Keratinocyte (primary cell): ENCODE measurements around the gene ZNF546. TPM values are rescaled to one million over a fixed set of nuclear protein-coding genes. Genes with fewer than 3 reads are reported as not detected.

ENCODE experiments used
- DNase-seq: peaks from one replicate; pipeline ENCODE4 v3.0.0-alpha.2; 2011; ENCODE audit warnings: low read depth, missing footprints, low spot score
- FAIRE-seq: peaks from 2 replicates; lab custom pipeline; 2011; peaks lifted over from hg19 to GRCh38; lab: Jason Lieb, UNC
- H2AFZ ChIP-seq: 2 replicates; pipeline ENCODE4 v1.6.0; 2012; ENCODE audit warnings: low read length, control low read depth, inconsistent platforms; ENCODE audit not compliant: control insufficient read depth
- H3K27ac ChIP-seq: 2 replicates; pipeline ENCODE4 v1.5.1; 2011; ENCODE audit warnings: low read length; ENCODE audit not compliant: control insufficient read depth, insufficient read depth
- H3K27me3 ChIP-seq: 3 replicates; pipeline ENCODE4 v1.6.0; 2011; ENCODE audit warnings: low read length; ENCODE audit not compliant: control insufficient read depth, insufficient read depth; ENCODE audit errors: extremely low read depth
- H3K36me3 ChIP-seq, 2 experiments: 2 replicates in 1 of 2; 3 replicates in 1 of 2; pipeline ENCODE4 v1.5.1; 2011; ENCODE audit warnings: low read length in 2 of 2, mild to moderate bottlenecking in 1 of 2; ENCODE audit not compliant: control insufficient read depth in 2 of 2, insufficient read depth in 2 of 2; ENCODE audit errors: extremely low read depth in 1 of 2
- H3K4me1 ChIP-seq: 3 replicates; pipeline ENCODE4 v1.5.1; 2011; ENCODE audit warnings: low read length; ENCODE audit not compliant: control insufficient read depth, insufficient read depth; ENCODE audit errors: extremely low read depth
- H3K4me2 ChIP-seq: 3 replicates; pipeline ENCODE4 v1.6.0; 2011; ENCODE audit warnings: low read depth, low read length; ENCODE audit not compliant: control insufficient read depth, insufficient read depth; ENCODE audit errors: extremely low read depth
- H3K4me3 ChIP-seq, 3 experiments: fragments of 200-600 bp in 1 of 3; sonication (generic) in 1 of 3; 2 replicates in 2 of 3; 3 replicates in 1 of 3; pipeline ENCODE4 v1.5.1; 2011 to 2016; ENCODE audit warnings: low read length in 3 of 3, mild to moderate bottlenecking in 3 of 3, control low read depth in 2 of 3, inconsistent platforms in 1 of 3, low read depth in 1 of 3, mixed read lengths in 1 of 3, mixed run types in 1 of 3, moderate library complexity in 1 of 3; ENCODE audit not compliant: control insufficient read depth in 2 of 3, insufficient read depth in 2 of 3; ENCODE audit errors: extremely low read depth in 1 of 3
- H3K79me2 ChIP-seq: 2 replicates; pipeline ENCODE4 v1.6.0; 2012; ENCODE audit warnings: low read length; ENCODE audit not compliant: control insufficient read depth, insufficient read depth
- H3K9ac ChIP-seq: 3 replicates; pipeline ENCODE4 v1.6.0; 2011; ENCODE audit warnings: low read length; ENCODE audit not compliant: control insufficient read depth, insufficient read depth; ENCODE audit errors: extremely low read depth
- H3K9me1 ChIP-seq: 3 replicates; pipeline ENCODE4 v1.6.0; 2011; ENCODE audit warnings: low read length; ENCODE audit not compliant: control insufficient read depth, insufficient read depth; ENCODE audit errors: extremely low read depth
- H3K9me3 ChIP-seq: 2 replicates; pipeline ENCODE4 v1.5.1; 2012; ENCODE audit warnings: low read depth, low read length; ENCODE audit not compliant: control insufficient read depth
- H4K20me1 ChIP-seq: 3 replicates; pipeline ENCODE4 v1.6.0; 2011; ENCODE audit warnings: low read length; ENCODE audit not compliant: control insufficient read depth, insufficient read depth; ENCODE audit errors: extremely low read depth
- EZH2 ChIP-seq: IDR thresholded peaks from one replicate; pipeline ENCODE4 v1.6.1; 2012; ENCODE audit warnings: inconsistent platforms, mild to moderate bottlenecking, low read length, moderate library complexity
- dilution Hi-C: fragments of 300-500 bp; cut with MboI; formaldehyde crosslinking; loops from one replicate; pipeline ENCODE4 v1.7.0; 2020; ENCODE audit warnings: low sequenced_read_pairs; ENCODE audit not compliant: extremely low pct_ligation_motif_present
- polyA plus RNA-seq, 5 experiments: library from polyadenylated mRNA; depleted of rRNA in 3 of 5; stranded (reverse) in 3 of 5; stranded (forward) in 1 of 5; unstranded in 1 of 5; fragments of >200 nt; gene quantifications; 1 replicate in 1 of 5; 2 replicates in 3 of 5; 3 replicates in 1 of 5; pipeline versions ENCODE4 v1.2.1 to v1.2.3, GENCODE V29; 2011 to 2012; ENCODE audit warnings: missing spikeins in 2 of 5, low read depth in 1 of 5, low replicate concordance in 1 of 5
- TF ChIP-seq, protein P1 (sequence below), 3 experiments: IDR thresholded peaks in 1 of 3; conservative IDR thresholded peaks in 1 of 3; optimal IDR thresholded peaks in 1 of 3; 2 replicates in 2 of 3; 3 replicates in 1 of 3; pipeline versions ENCODE3 to v1.5.1; 2011; ENCODE audit warnings: low read length in 3 of 3, mild to moderate bottlenecking in 3 of 3, moderate library complexity in 2 of 3, control low read depth in 1 of 3, inconsistent platforms in 1 of 3; ENCODE audit not compliant: insufficient read depth in 2 of 3; ENCODE audit errors: extremely low read depth in 1 of 3

ZNF546 gene
- polyA plus RNA-seq, 1 donor (not counting 4 experiments of a cell fraction or from before 2014, with no cell fraction given), result 0.52 TPM

DNA sequence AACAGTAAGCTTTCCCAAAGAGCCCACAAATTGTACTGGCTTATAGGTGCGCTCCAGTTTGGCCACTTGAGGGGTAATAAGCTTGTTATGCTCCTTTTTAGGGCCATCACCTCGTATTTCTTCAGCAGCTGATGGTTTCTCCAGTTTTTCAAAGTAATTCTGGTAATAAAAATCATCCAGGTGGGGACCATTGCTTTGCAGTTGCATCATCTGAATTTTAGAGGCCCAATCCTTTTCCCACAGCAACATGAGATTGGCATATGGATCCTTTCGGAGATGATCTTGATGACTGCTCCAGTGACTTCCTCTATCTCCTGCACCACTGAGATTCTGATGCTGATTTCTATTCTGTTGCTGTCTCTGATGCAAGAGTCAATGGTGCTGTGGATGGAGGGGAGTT, 27.1 kb downstream of the ZNF546 start:
- Histone ChIP-seq H3K9ac (no peak overlapping the region), H3K27ac (no peak overlapping the region), H2AFZ (no peak overlapping the region), H3K4me1 (no peaks in the 10 kb centered on the region), H3K4me2 (no peak overlapping the region), H4K20me1 (no peaks in the 10 kb centered on the region), H3K79me2 (no peaks in the 10 kb centered on the region), H3K9me1 (no peaks in the 10 kb centered on the region), H3K27me3 (no peaks in the 10 kb centered on the region), H3K4me3 (no peak overlapping the region), H3K9me3 (peaks cover 6% of the 10 kb centered on the region), H3K36me3 (no peaks in the 10 kb centered on the region)
- dilution Hi-C loops, result no loop called here
- no peak for FAIRE-seq
- TF ChIP-seq, protein P1, sequence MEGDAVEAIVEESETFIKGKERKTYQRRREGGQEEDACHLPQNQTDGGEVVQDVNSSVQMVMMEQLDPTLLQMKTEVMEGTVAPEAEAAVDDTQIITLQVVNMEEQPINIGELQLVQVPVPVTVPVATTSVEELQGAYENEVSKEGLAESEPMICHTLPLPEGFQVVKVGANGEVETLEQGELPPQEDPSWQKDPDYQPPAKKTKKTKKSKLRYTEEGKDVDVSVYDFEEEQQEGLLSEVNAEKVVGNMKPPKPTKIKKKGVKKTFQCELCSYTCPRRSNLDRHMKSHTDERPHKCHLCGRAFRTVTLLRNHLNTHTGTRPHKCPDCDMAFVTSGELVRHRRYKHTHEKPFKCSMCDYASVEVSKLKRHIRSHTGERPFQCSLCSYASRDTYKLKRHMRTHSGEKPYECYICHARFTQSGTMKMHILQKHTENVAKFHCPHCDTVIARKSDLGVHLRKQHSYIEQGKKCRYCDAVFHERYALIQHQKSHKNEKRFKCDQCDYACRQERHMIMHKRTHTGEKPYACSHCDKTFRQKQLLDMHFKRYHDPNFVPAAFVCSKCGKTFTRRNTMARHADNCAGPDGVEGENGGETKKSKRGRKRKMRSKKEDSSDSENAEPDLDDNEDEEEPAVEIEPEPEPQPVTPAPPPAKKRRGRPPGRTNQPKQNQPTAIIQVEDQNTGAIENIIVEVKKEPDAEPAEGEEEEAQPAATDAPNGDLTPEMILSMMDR (optimal IDR thresholded peaks at IDR 0.05 in 1 of 3, IDR thresholded peaks at IDR 0.05 in 1 of 3, conservative IDR thresholded peaks at IDR 0.05 in 1 of 3; ENCODE audit: extremely low read depth in 1 of 3, insufficient read depth in 2 of 3, low read length in 3 of 3), result no peak
- TF ChIP-seq EZH2, result no peak
- DNase-seq, result no peak

DNA sequence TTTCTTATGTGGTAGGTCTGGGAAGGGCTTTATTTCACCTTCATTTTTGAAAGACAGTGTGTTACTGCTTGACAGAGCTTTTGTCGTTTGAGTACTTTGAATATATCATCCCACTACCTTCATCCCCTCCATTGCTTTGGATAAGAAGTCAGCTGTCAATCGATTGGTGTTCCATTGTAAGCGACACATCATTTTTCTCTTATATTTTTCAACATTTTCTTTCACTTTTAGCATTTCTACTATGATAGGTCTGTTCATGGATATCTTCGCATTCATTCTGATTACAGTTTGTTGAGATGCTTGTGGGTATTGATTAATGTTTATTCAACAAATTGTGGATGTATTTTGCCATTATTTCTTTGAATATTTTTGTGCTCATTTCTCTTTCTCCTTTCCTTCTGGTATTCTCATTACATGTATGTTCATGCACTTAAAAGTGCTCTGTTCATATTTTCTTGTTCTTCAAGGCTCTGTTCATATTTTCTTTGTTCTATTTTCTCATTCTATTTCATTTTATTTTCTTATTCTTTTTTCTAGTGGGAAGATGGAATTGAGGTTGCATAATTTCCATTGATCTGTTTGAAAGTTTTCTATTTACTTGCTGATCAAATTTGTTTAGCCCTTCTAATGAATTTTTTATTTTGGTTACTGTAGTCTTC, 29.2 kb downstream of the ZNF546 start:
- H2AFZ ChIP-seq, result no peak overlapping the region
- no peaks in the 10 kb centered on the region for H4K20me1 ChIP-seq
- no peak overlapping the region for H3K4me3 ChIP-seq
- no peaks in the 10 kb centered on the region for H3K9me1 ChIP-seq
- no peak overlapping the region for H3K9ac ChIP-seq
- no peak overlapping the region for H3K27ac ChIP-seq
- FAIRE-seq (no peak), DNase-seq (no peak)
- H3K36me3 ChIP-seq, result no peaks in the 10 kb centered on the region
- peaks cover 6% of the 10 kb centered on the region for H3K9me3 ChIP-seq
- dilution Hi-C loops, result no loop called here
- H3K27me3 ChIP-seq, result no peaks in the 10 kb centered on the region
- TF ChIP-seq, protein P1 (optimal IDR thresholded peaks at IDR 0.05 in 1 of 3, IDR thresholded peaks at IDR 0.05 in 1 of 3, conservative IDR thresholded peaks at IDR 0.05 in 1 of 3; ENCODE audit: extremely low read depth in 1 of 3, insufficient read depth in 2 of 3, low read length in 3 of 3), result no peak
- no peak for TF ChIP-seq EZH2
- no peaks in the 10 kb centered on the region for H3K4me1 ChIP-seq
- H3K79me2 ChIP-seq, result no peaks in the 10 kb centered on the region
- no peak overlapping the region for H3K4me2 ChIP-seq
